ENCODE data around the gene MAP4K3. TPM values are rescaled to one million over a fixed set of nuclear protein-coding genes. Genes with fewer than 3 reads are reported as not detected.

The MAP4K3 gene
- total and polyA plus RNA-seq, 2 of the 4 experiments (the other 2 are of a cell fraction) = 13.2 to 32.6 TPM

- Histone ChIP-seq H3K36me3 (ENCODE audit: control insufficient read depth, insufficient read depth, low read length) (no peaks in the 10 kb centered on the region), H3K27me3 (ENCODE audit: control insufficient read depth, insufficient read depth, low read length) (no peaks in the 10 kb centered on the region), H3K4me2 (ENCODE audit: low read depth, low read length) (no peak overlapping the region), H3K9me1 (ENCODE audit: insufficient read depth, low read length) (no peaks in the 10 kb centered on the region), H4K8ac (ENCODE audit: low read depth in 2 of 2, low read length in 2 of 2) (no peak overlapping the region), H4K91ac (ENCODE audit: insufficient read depth, low read depth, low read length) (no peak overlapping the region), H3K27ac (ENCODE audit: insufficient read depth, low read length) (no peak overlapping the region), H2AK9ac (replicated peaks; ENCODE audit: low read depth, low read length, poor library complexity) (no peak overlapping the region), H3K9ac (ENCODE audit: low read depth, low read length) (no peak overlapping the region), H3K18ac (ENCODE audit: low read depth, low read length) (no peak overlapping the region), H3K4me3 (ENCODE audit: insufficient read depth, low read depth, low read length) (no peak overlapping the region), H2AK5ac (ENCODE audit: low read depth, low read length) (no peak overlapping the region), H3K56ac (ENCODE audit: extremely low read depth, insufficient read depth, low read length) (no peak overlapping the region), H4K20me1 (ENCODE audit: insufficient read depth, low read length) (no peaks in the 10 kb centered on the region), H2AFZ (replicated peaks; ENCODE audit: low read length, poor library complexity) (no peak overlapping the region), H2BK5ac (ENCODE audit: low read depth, low read length, poor library complexity, severe bottlenecking) (no peak overlapping the region), H3K79me1 (ENCODE audit: low read depth in 1 of 2, low read length in 2 of 2) (no peaks in the 10 kb centered on the region), H3K14ac (replicated peaks; ENCODE audit: low read depth, low read length) (no peak overlapping the region), H3K23ac (ENCODE audit: low read depth, low read length) (no peak overlapping the region), H2BK120ac (ENCODE audit: low read depth, low read length) (no peak overlapping the region), H3K9me3 (ENCODE audit: control insufficient read depth, insufficient read depth, low read length) (no peaks in the 10 kb centered on the region), H4K5ac (ENCODE audit: low read depth, low read length) (no peak overlapping the region), H2BK15ac (ENCODE audit: low read depth, low read length) (no peak overlapping the region), H3K4me1 (ENCODE audit: control insufficient read depth, insufficient read depth, low read length) (0 out of 2 replicates have a peak, but pooled peaks cover 1% of the 10 kb centered on the region), H2BK20ac (ENCODE audit: low read depth, low read length) (no peak overlapping the region), H3K4ac (ENCODE audit: low read depth, low read length) (no peak overlapping the region)
- in situ Hi-C loops (cut with MboI; ENCODE audit: low sequenced_read_pairs) (no loop called here), intact Hi-C loops (cut with micrococcal nuclease) (no loop called here), dilution Hi-C loops (cut with HindIII; ENCODE audit: low sequenced_read_pairs, unreplicated experiment) (no loop called here)
- DNase-seq (peak; percentile 15), ATAC-seq (ENCODE audit: low read depth) (peak; percentile 7; the same call in 1 of the 2 replicates)
- TF ChIP-seq MAZ (IDR thresholded peaks at IDR 0.05; ENCODE audit: borderline replicate concordance, low read depth, low read length) (no peak), RFX5 (IDR thresholded peaks at IDR 0.05; ENCODE audit: low read depth, low read length) (no peak), CEBPB (IDR thresholded peaks at IDR 0.05; ENCODE audit: low read depth, low read length) (no peak), MAFK (IDR thresholded peaks at IDR 0.05; ENCODE audit: low read depth, low read length) (no peak), SMC3 (IDR thresholded peaks at IDR 0.05; ENCODE audit: low read depth, low read length) (no peak), CHD1 (IDR thresholded peaks at IDR 0.05; ENCODE audit: low read depth, low read length) (no peak), MXI1 (IDR thresholded peaks at IDR 0.05; ENCODE audit: borderline replicate concordance, low read depth, low read length) (no peak), CTCF (conservative IDR thresholded peaks at IDR 0.05; ENCODE audit: low read depth, low read length) (no peak), FOS (IDR thresholded peaks at IDR 0.05; ENCODE audit: low read depth, low read length) (no peak), NFE2L2 (IDR thresholded peaks at IDR 0.05; ENCODE audit: low read depth, low read length) (no peak), POLR2A (IDR thresholded peaks at IDR 0.05; ENCODE audit: low read depth, low read length) (no peak), RCOR1 (IDR thresholded peaks at IDR 0.05; ENCODE audit: insufficient replicate concordance, low read length) (no peak), RAD21 (IDR thresholded peaks at IDR 0.05; ENCODE audit: low read length) (no peak), BHLHE40 (IDR thresholded peaks at IDR 0.05; ENCODE audit: low read depth, low read length) (no peak)
- TF ChIP-seq, protein P1, sequence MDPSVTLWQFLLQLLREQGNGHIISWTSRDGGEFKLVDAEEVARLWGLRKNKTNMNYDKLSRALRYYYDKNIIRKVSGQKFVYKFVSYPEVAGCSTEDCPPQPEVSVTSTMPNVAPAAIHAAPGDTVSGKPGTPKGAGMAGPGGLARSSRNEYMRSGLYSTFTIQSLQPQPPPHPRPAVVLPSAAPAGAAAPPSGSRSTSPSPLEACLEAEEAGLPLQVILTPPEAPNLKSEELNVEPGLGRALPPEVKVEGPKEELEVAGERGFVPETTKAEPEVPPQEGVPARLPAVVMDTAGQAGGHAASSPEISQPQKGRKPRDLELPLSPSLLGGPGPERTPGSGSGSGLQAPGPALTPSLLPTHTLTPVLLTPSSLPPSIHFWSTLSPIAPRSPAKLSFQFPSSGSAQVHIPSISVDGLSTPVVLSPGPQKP (IDR thresholded peaks at IDR 0.05; ENCODE audit: borderline replicate concordance, low read depth, low read length) = no peak
- TF ChIP-seq, protein P2, sequence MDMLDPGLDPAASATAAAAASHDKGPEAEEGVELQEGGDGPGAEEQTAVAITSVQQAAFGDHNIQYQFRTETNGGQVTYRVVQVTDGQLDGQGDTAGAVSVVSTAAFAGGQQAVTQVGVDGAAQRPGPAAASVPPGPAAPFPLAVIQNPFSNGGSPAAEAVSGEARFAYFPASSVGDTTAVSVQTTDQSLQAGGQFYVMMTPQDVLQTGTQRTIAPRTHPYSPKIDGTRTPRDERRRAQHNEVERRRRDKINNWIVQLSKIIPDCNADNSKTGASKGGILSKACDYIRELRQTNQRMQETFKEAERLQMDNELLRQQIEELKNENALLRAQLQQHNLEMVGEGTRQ (IDR thresholded peaks at IDR 0.05; ENCODE audit: low read depth, low read length) = no peak
- BruUV-seq (replicated peaks) = no TSS peak
- POLR2A ChIA-PET (ENCODE audit: unreplicated experiment) = no interaction called here
- CTCF ChIA-PET = interaction anchor here (1.8 kb wide), 1 partner anchor 284 kb away, joined by 5 read pairs; no protein-coding TSS in a partner anchor
Measured at GRCh38 chr2:39232141-39232540, 204.9 kb downstream of the MAP4K3 start.

All from IMR-90 (cell line).